OCI-LY7 (cell line): ENCODE results near the gene TCFL5. TPM values are rescaled to one million over a fixed set of nuclear protein-coding genes. Genes with fewer than 3 reads are reported as not detected.

Experiments used
- BruUV-seq: library from RNA; stranded (reverse); fragments of 400-500 nt; replicated peaks from 2 replicates; lab custom pipeline; 2021; lab: Mats Ljungman, UMichigan
- CTCF ChIA-PET: fragments of 300-600 bp; sonication (Branson Sonifier 250); formaldehyde crosslinking; loops from one replicate; lab custom pipeline; 2022; ENCODE audit warnings: antibody characterized with exemption; ENCODE audit not compliant: unreplicated experiment; lab: Charles Lee
- POLR2A ChIA-PET: fragments of 300-600 bp; sonication (Branson Sonifier 250); formaldehyde crosslinking; loops from one replicate; lab custom pipeline; 2022; ENCODE audit warnings: antibody characterized with exemption; lab: Charles Lee
- DNase-seq: peaks from one replicate; pipeline ENCODE4 v3.0.0-alpha.2; 2015; ENCODE audit warnings: low spot score
- H2AFZ ChIP-seq: fragments of 200-600 bp; sonication (generic), shearing (Covaris generic); 2 replicates; pipeline ENCODE4 v1.6.1; 2014; ENCODE audit warnings: mild to moderate bottlenecking, antibody characterized with exemption, low read length, moderate library complexity
- H3K27ac ChIP-seq: fragments of 200-600 bp; sonication (generic); 2 replicates; pipeline ENCODE4 v1.5.1; 2014; ENCODE audit warnings: mixed run types, low read depth, mild to moderate bottlenecking, moderate library complexity, low read length, inconsistent platforms; ENCODE audit not compliant: poor library complexity, severe bottlenecking
- H3K36me3 ChIP-seq: fragments of 200-600 bp; sonication (generic); 2 replicates; pipeline ENCODE4 v1.6.1; 2014; ENCODE audit warnings: mild to moderate bottlenecking, antibody characterized with exemption, low read length, moderate library complexity, mixed read lengths; ENCODE audit not compliant: insufficient read depth
- H3K4me1 ChIP-seq: fragments of 200-600 bp; sonication (generic); 2 replicates; pipeline ENCODE4 v1.5.1; 2014; ENCODE audit warnings: mild to moderate bottlenecking, low read length; ENCODE audit not compliant: insufficient read depth, poor library complexity, severe bottlenecking
- H3K4me2 ChIP-seq: fragments of 200-600 bp; sonication (generic); 2 replicates; pipeline ENCODE4 v1.6.1; 2014; ENCODE audit warnings: mild to moderate bottlenecking, low read length
- H3K4me3 ChIP-seq: fragments of 200-600 bp; sonication (generic); 2 replicates; pipeline ENCODE4 v1.5.1; 2014; ENCODE audit warnings: mild to moderate bottlenecking, low read depth, low read length; ENCODE audit not compliant: poor library complexity, severe bottlenecking
- H3K79me2 ChIP-seq: fragments of 200-600 bp; sonication (generic); 2 replicates; pipeline ENCODE4 v1.6.1; 2016; ENCODE audit warnings: low read depth, mild to moderate bottlenecking, low read length, moderate library complexity, mixed read lengths; ENCODE audit not compliant: insufficient read depth
- H3K9me2 ChIP-seq: fragments of 200-600 bp; sonication (generic); 2 replicates; pipeline ENCODE4 v1.6.1; 2016; ENCODE audit warnings: mild to moderate bottlenecking, low read length, mixed read lengths; ENCODE audit not compliant: insufficient read depth
- H3K9me3 ChIP-seq: fragments of 200-600 bp; sonication (generic); 2 replicates; pipeline ENCODE4 v1.6.1; 2014; ENCODE audit warnings: mild to moderate bottlenecking, mixed run types, low read length, mixed read lengths
- H4K20me1 ChIP-seq: fragments of 200-600 bp; sonication (generic); 2 replicates; pipeline ENCODE4 v1.6.1; 2014; ENCODE audit warnings: mild to moderate bottlenecking, antibody characterized with exemption, low read length, moderate library complexity, mixed read lengths; ENCODE audit not compliant: insufficient read depth
- CTCF ChIP-seq: fragments of 200-600 bp; sonication (generic); conservative IDR thresholded peaks from 2 replicates; pipeline ENCODE4 v1.5.1; 2014; ENCODE audit warnings: mild to moderate bottlenecking, antibody characterized with exemption, low read length, moderate library complexity, mixed read lengths
- EZH2phosphoT487 ChIP-seq: fragments of 200-600 bp; sonication (generic); IDR thresholded peaks from 2 replicates; pipeline ENCODE4 v1.6.1; 2018; ENCODE audit warnings: low read depth, borderline replicate concordance, mild to moderate bottlenecking, mixed run types, antibody characterized with exemption, low read length, moderate library complexity, mixed read lengths
- intact Hi-C: fragments of 100-400 bp; cut with micrococcal nuclease; formaldehyde crosslinking; loops from one replicate; pipeline ENCODE4 v1.10.0; 2022; ENCODE audit not compliant: unreplicated experiment
- total RNA-seq, 2 experiments: library from RNA; depleted of rRNA in 1 of 2; stranded (reverse); fragments of >200 nt in 1 of 2; shearing (Covaris generic) in 1 of 2; gene quantifications; 2 replicates each; pipeline ENCODE4 v1.2.3, GENCODE V29; 2014 to 2022

The TCFL5 gene
- total RNA-seq, 2 experiments from 2014 or later = 8.7 to 9.5 TPM

GRCh38 chr20:62826646-62827310, 34.8 kb downstream of the TCFL5 start:
- H3K4me3 ChIP-seq = no peak overlapping the region
- no peak for DNase-seq
- no peaks in the 10 kb centered on the region for H3K79me2 ChIP-seq
- TF ChIP-seq CTCF (no peak), EZH2phosphoT487 (no peak)
- H4K20me1 ChIP-seq = no peaks in the 10 kb centered on the region
- no peak overlapping the region for H3K27ac ChIP-seq
- H2AFZ ChIP-seq = no peak overlapping the region
- no peaks in the 10 kb centered on the region for H3K9me2 ChIP-seq
- no TSS peak for BruUV-seq
- H3K9me3 ChIP-seq = no peaks in the 10 kb centered on the region
- intact Hi-C loops = no loop called here
- no peak overlapping the region for H3K4me2 ChIP-seq
- ChIA-PET CTCF (no interaction called here), POLR2A (no interaction called here)
- peaks cover 8% of the 10 kb centered on the region for H3K4me1 ChIP-seq
- no peaks in the 10 kb centered on the region for H3K36me3 ChIP-seq

DNA sequence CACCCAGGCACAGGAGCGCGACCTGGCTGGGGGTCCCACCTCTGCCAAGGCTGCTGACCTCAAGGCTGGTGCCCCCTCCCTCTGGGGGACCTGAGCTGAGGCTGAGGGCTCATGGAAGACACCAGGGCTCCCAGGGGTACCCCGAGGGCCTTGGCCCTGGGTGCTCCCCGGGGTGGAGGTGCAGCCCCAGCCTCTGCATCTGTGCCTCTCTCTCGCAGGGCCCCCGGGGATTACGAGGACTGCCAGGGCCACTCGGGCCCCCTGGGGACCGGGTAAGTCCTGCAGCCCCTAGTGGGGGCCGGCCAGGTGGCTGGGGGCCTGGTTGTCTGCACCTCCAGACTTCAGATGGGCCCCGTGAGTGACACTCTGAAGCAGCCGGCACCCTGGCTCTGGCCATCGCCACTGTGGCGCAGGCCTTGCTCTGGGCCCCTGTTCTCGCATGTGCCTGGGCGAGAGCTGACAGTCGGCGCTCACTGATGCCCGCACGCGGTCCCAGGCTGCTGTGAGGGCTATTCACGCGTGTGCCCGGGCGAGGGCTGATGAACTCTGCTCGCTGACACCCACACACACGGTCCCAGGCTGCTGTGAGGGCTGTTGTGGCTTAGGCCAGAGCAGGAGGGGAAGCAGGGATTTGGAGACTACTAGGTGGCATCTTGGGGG, 35.5 kb downstream of the TCFL5 start:
- ChIA-PET CTCF (no interaction called here), POLR2A (no interaction called here)
- Histone ChIP-seq H3K9me3 (no peaks in the 10 kb centered on the region), H3K4me3 (no peak overlapping the region), H4K20me1 (no peaks in the 10 kb centered on the region), H3K4me2 (no peak overlapping the region), H2AFZ (no peak overlapping the region), H3K27ac (no peak overlapping the region), H3K4me1 (peaks cover 7% of the 10 kb centered on the region), H3K9me2 (no peaks in the 10 kb centered on the region), H3K79me2 (no peaks in the 10 kb centered on the region), H3K36me3 (no peaks in the 10 kb centered on the region)
- intact Hi-C loops = no loop called here
- no TSS peak for BruUV-seq
- TF ChIP-seq EZH2phosphoT487 (no peak), CTCF (no peak)
- DNase-seq = no peak
